Fibroblast of lung (primary cell): Measurements from ENCODE around the gene BCAN.

Experiments used
- EZH2 ChIP-seq: IDR thresholded peaks from 2 replicates; pipeline ENCODE4 v1.5.1; 2012; ENCODE audit warnings: low read length, control low read depth, mild to moderate bottlenecking; ENCODE audit errors: missing control alignments
- TF ChIP-seq, protein P1 (sequence below), 2 donors: IDR thresholded peaks in 1 of 2; conservative IDR thresholded peaks in 1 of 2; 1 replicate in 1 of 2; 2 replicates in 1 of 2; pipeline ENCODE4 v1.5.1; 2011 to 2012; ENCODE audit warnings: low read length in 2 of 2, control low read depth in 1 of 2, inconsistent platforms in 1 of 2, low read depth in 1 of 2, mild to moderate bottlenecking in 1 of 2

DNA sequence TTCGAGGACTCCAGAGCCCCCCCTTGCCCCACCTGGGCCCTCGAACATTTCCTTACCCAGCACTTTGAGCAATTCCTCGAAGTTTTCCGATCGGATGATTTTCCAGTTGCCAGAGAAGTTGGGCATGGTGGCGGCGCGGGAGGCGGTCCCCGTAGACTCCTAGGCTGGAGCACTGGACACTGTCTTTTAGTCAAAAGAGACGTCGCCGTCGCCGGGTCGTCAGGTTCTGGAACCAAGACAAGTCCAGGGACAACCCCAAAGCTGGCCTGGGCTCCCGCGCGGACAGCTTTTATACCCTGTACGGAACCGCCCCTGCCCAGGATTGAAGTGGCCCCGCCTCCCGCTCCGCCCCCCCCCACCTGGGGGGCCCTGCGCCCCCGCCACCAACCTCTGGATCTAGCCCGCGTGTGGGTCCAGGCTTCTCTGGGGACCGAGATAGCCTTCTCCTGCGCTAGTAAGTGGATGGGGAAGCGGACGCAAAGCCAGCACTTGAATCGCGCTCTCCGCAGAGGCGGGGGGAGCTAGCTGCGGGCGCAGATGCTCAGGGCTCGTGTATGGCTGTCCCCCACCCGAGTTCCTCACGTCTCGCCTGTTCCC is 63.5 kb downstream of the BCAN start, which contains the start of gene CRABP2:
- TF ChIP-seq, protein P1, sequence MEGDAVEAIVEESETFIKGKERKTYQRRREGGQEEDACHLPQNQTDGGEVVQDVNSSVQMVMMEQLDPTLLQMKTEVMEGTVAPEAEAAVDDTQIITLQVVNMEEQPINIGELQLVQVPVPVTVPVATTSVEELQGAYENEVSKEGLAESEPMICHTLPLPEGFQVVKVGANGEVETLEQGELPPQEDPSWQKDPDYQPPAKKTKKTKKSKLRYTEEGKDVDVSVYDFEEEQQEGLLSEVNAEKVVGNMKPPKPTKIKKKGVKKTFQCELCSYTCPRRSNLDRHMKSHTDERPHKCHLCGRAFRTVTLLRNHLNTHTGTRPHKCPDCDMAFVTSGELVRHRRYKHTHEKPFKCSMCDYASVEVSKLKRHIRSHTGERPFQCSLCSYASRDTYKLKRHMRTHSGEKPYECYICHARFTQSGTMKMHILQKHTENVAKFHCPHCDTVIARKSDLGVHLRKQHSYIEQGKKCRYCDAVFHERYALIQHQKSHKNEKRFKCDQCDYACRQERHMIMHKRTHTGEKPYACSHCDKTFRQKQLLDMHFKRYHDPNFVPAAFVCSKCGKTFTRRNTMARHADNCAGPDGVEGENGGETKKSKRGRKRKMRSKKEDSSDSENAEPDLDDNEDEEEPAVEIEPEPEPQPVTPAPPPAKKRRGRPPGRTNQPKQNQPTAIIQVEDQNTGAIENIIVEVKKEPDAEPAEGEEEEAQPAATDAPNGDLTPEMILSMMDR (conservative IDR thresholded peaks at IDR 0.05 in 1 of 2, IDR thresholded peaks at IDR 0.05 in 1 of 2; ENCODE audit: low read depth in 1 of 2, low read length in 2 of 2), result no peak
- no peak for TF ChIP-seq EZH2
